ENCODE data around the gene KCNIP1. TPM values are rescaled to one million over a fixed set of nuclear protein-coding genes. Genes with fewer than 3 reads are reported as not detected.

KCNIP1 gene
- total and polyA plus RNA-seq, 2 of the 13 experiments (the other 11 are each of a cell fraction or from before 2014, with no cell fraction given) = not detected

DNA sequence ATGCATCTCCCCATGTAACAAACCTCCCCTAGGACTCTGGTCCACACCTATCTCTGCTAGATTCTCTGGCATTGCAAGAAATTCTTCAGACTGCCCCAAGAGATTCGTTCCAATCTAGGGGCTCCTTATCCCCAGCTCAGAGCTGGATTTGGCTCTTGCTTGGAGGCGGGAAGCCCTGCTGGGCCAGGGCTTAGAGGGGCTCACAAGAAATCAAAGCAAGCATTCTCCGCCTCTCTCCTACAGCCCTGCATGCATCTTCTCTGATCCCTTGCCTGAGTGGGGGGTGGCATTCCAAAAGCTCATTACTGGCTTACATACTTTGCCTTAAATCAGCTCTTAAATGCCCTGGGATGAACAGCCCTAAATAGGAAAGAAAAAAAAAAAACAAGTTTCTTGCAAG is 75.8 kb downstream of the KCNIP1 start:
- H4K20me1 ChIP-seq (ENCODE audit: insufficient read depth, low read length) = no peaks in the 10 kb centered on the region
- no peaks in the 10 kb centered on the region for H3K4me1 ChIP-seq (ENCODE audit: insufficient read depth, low read length)
- CTCF ChIA-PET (ENCODE audit: low intra/inter-chr PET ratio, low total read pairs) = no interaction called here
- 22% methylated on average over 2 of the region's 3 CpGs for WGBS (ENCODE audit: low lambda C conversion rate)
- ATAC-seq (no peak), FAIRE-seq (no peak), DNase-seq (ENCODE audit: low spot score) (no peak)
- no peak overlapping the region for H3K4me2 ChIP-seq (ENCODE audit: low read depth, low read length)
- in situ Hi-C loops (cut with HindIII; ENCODE audit: extremely low pct_ligation_motif_present, low pct_unique_long_range_greater_than_20kb) = no loop called here
- POLR2A ChIA-PET = no interaction called here
- peaks cover 13% of the 10 kb centered on the region; the same call in 1 of the 2 replicates for H3K9me3 ChIP-seq (ENCODE audit: low read length)
- H3K4me3 ChIP-seq (replicated peaks in 1 of 3; ENCODE audit: insufficient read depth in 1 of 3, low read depth in 2 of 3, low read length in 3 of 3) = no peak overlapping the region
- H3K9ac ChIP-seq (ENCODE audit: insufficient read depth, low read depth, low read length) = no peak overlapping the region
- H3K36me3 ChIP-seq (replicated peaks in 1 of 2; ENCODE audit: control insufficient read depth in 1 of 2, insufficient read depth in 2 of 2, low read length in 2 of 2) = no peaks in the 10 kb centered on the region
- H3K27ac ChIP-seq (ENCODE audit: extremely low read length, insufficient read depth, low read length) = no peak overlapping the region
- no peaks in the 10 kb centered on the region for H3K79me2 ChIP-seq (ENCODE audit: insufficient read depth, low read length)
- intact Hi-C loops (cut with micrococcal nuclease; ENCODE audit: unreplicated experiment) = no loop called here
- H3K27me3 ChIP-seq (ENCODE audit: control insufficient read depth in 1 of 2, insufficient read depth in 2 of 2, low read length in 2 of 2) = peaks cover 0 to 11% of the 10 kb centered on the region in 2 experiments; a peak in 1 of 5 replicates
- H2AFZ ChIP-seq (ENCODE audit: low read length) = no peak overlapping the region
- no TSS peak for BruUV-seq (replicated peaks)
- TF ChIP-seq ZXDC (CRISPR knock-in tag; IDR thresholded peaks at IDR 0.05) (no peak), NFKB2 (CRISPR knock-in tag; IDR thresholded peaks at IDR 0.05; ENCODE audit: borderline replicate concordance) (no peak), KMT2A (CRISPR knock-in tag; IDR thresholded peaks at IDR 0.05) (no peak), ZNF343 (CRISPR knock-in tag; IDR thresholded peaks at IDR 0.05) (no peak), HDAC6 (IDR thresholded peaks at IDR 0.05; ENCODE audit: low read depth, low read length) (no peak), CENPBD1 (CRISPR knock-in tag; IDR thresholded peaks at IDR 0.05; ENCODE audit: borderline replicate concordance, low read depth) (no peak)
- TF ChIP-seq, protein P1, sequence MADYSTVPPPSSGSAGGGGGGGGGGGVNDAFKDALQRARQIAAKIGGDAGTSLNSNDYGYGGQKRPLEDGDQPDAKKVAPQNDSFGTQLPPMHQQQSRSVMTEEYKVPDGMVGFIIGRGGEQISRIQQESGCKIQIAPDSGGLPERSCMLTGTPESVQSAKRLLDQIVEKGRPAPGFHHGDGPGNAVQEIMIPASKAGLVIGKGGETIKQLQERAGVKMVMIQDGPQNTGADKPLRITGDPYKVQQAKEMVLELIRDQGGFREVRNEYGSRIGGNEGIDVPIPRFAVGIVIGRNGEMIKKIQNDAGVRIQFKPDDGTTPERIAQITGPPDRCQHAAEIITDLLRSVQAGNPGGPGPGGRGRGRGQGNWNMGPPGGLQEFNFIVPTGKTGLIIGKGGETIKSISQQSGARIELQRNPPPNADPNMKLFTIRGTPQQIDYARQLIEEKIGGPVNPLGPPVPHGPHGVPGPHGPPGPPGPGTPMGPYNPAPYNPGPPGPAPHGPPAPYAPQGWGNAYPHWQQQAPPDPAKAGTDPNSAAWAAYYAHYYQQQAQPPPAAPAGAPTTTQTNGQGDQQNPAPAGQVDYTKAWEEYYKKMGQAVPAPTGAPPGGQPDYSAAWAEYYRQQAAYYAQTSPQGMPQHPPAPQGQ (CRISPR knock-in tag; IDR thresholded peaks at IDR 0.05; ENCODE audit: borderline replicate concordance) = no peak
- TF ChIP-seq, protein P2, sequence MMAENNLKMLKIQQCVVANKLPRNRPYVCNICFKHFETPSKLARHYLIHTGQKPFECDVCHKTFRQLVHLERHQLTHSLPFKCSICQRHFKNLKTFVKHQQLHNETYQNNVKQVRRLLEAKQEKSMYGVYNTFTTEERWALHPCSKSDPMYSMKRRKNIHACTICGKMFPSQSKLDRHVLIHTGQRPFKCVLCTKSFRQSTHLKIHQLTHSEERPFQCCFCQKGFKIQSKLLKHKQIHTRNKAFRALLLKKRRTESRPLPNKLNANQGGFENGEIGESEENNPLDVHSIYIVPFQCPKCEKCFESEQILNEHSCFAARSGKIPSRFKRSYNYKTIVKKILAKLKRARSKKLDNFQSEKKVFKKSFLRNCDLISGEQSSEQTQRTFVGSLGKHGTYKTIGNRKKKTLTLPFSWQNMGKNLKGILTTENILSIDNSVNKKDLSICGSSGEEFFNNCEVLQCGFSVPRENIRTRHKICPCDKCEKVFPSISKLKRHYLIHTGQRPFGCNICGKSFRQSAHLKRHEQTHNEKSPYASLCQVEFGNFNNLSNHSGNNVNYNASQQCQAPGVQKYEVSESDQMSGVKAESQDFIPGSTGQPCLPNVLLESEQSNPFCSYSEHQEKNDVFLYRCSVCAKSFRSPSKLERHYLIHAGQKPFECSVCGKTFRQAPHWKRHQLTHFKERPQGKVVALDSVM (CRISPR knock-in tag; IDR thresholded peaks at IDR 0.05) = no peak
- TF ChIP-seq, protein P3, sequence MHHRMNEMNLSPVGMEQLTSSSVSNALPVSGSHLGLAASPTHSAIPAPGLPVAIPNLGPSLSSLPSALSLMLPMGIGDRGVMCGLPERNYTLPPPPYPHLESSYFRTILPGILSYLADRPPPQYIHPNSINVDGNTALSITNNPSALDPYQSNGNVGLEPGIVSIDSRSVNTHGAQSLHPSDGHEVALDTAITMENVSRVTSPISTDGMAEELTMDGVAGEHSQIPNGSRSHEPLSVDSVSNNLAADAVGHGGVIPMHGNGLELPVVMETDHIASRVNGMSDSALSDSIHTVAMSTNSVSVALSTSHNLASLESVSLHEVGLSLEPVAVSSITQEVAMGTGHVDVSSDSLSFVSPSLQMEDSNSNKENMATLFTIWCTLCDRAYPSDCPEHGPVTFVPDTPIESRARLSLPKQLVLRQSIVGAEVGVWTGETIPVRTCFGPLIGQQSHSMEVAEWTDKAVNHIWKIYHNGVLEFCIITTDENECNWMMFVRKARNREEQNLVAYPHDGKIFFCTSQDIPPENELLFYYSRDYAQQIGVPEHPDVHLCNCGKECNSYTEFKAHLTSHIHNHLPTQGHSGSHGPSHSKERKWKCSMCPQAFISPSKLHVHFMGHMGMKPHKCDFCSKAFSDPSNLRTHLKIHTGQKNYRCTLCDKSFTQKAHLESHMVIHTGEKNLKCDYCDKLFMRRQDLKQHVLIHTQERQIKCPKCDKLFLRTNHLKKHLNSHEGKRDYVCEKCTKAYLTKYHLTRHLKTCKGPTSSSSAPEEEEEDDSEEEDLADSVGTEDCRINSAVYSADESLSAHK (CRISPR knock-in tag; IDR thresholded peaks at IDR 0.05; ENCODE audit: borderline replicate concordance) = no peak
- TF ChIP-seq, protein P4, sequence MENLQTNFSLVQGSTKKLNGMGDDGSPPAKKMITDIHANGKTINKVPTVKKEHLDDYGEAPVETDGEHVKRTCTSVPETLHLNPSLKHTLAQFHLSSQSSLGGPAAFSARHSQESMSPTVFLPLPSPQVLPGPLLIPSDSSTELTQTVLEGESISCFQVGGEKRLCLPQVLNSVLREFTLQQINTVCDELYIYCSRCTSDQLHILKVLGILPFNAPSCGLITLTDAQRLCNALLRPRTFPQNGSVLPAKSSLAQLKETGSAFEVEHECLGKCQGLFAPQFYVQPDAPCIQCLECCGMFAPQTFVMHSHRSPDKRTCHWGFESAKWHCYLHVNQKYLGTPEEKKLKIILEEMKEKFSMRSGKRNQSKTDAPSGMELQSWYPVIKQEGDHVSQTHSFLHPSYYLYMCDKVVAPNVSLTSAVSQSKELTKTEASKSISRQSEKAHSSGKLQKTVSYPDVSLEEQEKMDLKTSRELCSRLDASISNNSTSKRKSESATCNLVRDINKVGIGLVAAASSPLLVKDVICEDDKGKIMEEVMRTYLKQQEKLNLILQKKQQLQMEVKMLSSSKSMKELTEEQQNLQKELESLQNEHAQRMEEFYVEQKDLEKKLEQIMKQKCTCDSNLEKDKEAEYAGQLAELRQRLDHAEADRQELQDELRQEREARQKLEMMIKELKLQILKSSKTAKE (CRISPR knock-in tag; IDR thresholded peaks at IDR 0.05; ENCODE audit: borderline replicate concordance) = no peak

All from HepG2 (cell line).